ENCODE measurements around the gene PLS3.

DNA sequence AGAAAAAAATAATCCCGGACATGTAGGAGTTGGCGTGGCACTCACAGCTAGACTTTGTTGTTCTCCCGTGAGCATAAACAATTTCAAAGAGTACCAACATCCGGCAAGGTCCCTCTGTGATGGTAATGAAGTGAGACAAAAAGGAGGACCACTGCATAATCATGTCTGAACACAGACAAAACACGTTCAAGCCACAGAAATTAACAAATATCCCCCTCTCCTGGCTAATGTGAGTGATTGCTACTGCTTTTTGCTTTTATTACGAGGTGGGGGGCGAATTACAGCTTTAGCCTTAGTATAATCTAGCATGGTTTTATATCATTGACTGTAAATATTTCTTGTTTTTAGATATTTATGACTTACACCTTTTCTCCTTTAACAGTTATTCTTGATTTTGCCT is 118.5 kb downstream of the PLS3 start:
- TF ChIP-seq POLR2A (IDR thresholded peaks at IDR 0.05) (no peak), CTCF (IDR thresholded peaks at IDR 0.05) (no peak)

All from lower leg skin (tissue), 3 donors.